GM23248 (cell line): ENCODE results near the gene CERS2. TPM values are rescaled to one million over a fixed set of nuclear protein-coding genes. Genes with fewer than 3 reads are reported as not detected.

ENCODE experiments used
- DNase-seq: peaks from one replicate; pipeline ENCODE4 v3.0.0-alpha.2; 2015
- H2AFZ ChIP-seq: fragments of 200-600 bp; sonication (generic); 2 replicates; pipeline ENCODE4 v1.6.1; 2016; ENCODE audit warnings: antibody characterized with exemption
- H3F3A ChIP-seq: fragments of 200-600 bp; sonication (generic); 2 replicates; pipeline ENCODE4 v1.6.1; 2016; ENCODE audit warnings: mild to moderate bottlenecking, antibody characterized with exemption, mixed run types; ENCODE audit not compliant: insufficient read depth
- H3K27ac ChIP-seq: fragments of 200-600 bp; sonication (generic); 2 replicates; pipeline ENCODE4 v1.5.1; 2016; ENCODE audit warnings: mild to moderate bottlenecking
- H3K27me3 ChIP-seq: fragments of 200-600 bp; sonication (generic); replicated peaks from 2 replicates; pipeline ENCODE4 v1.6.1; 2016; ENCODE audit warnings: mild to moderate bottlenecking; ENCODE audit not compliant: insufficient read depth
- H3K36me3 ChIP-seq: fragments of 200-600 bp; sonication (generic); 2 replicates; pipeline ENCODE4 v1.6.1; 2016; ENCODE audit warnings: low read depth, mild to moderate bottlenecking
- H3K4me1 ChIP-seq: fragments of 200-600 bp; sonication (generic); 2 replicates; pipeline ENCODE4 v1.6.1; 2016; ENCODE audit warnings: mild to moderate bottlenecking; ENCODE audit not compliant: insufficient read depth
- H3K4me2 ChIP-seq: fragments of 200-600 bp; sonication (generic); one replicate; pipeline ENCODE4 v1.6.1; 2016; ENCODE audit warnings: mild to moderate bottlenecking; ENCODE audit not compliant: unreplicated experiment
- H3K4me3 ChIP-seq: fragments of 200-600 bp; sonication (generic); 2 replicates; pipeline ENCODE4 v1.5.1; 2016; ENCODE audit warnings: mild to moderate bottlenecking
- H3K79me2 ChIP-seq: fragments of 200-600 bp; sonication (generic); 2 replicates; pipeline ENCODE4 v1.6.1; 2016; ENCODE audit warnings: mild to moderate bottlenecking; ENCODE audit not compliant: insufficient read depth
- H3K9ac ChIP-seq: fragments of 200-600 bp; sonication (generic); 2 replicates; pipeline ENCODE4 v1.6.1; 2016; ENCODE audit warnings: mild to moderate bottlenecking
- H3K9me2 ChIP-seq: fragments of 200-600 bp; sonication (generic); 2 replicates; pipeline ENCODE4 v1.6.1; 2016; ENCODE audit warnings: mixed run types, mild to moderate bottlenecking, moderate library complexity; ENCODE audit not compliant: insufficient read depth
- H3K9me3 ChIP-seq: fragments of 200-600 bp; sonication (generic); one replicate; pipeline ENCODE4 v1.6.1; 2017; ENCODE audit warnings: low read depth
- H4K20me1 ChIP-seq: fragments of 200-600 bp; sonication (generic); 2 replicates; pipeline ENCODE4 v1.6.0; 2016; ENCODE audit not compliant: insufficient read depth
- EZH2 ChIP-seq: fragments of 200-600 bp; sonication (generic); IDR thresholded peaks from 2 replicates; pipeline ENCODE4 v1.6.1; 2018; ENCODE audit warnings: antibody characterized with exemption, mild to moderate bottlenecking; ENCODE audit not compliant: insufficient read depth, poor library complexity, severe bottlenecking
- EZH2phosphoT487 ChIP-seq: fragments of 200-600 bp; sonication (generic); IDR thresholded peaks from 2 replicates; pipeline ENCODE4 v1.6.1; 2018; ENCODE audit warnings: antibody characterized with exemption, moderate library complexity, mild to moderate bottlenecking, low read depth; ENCODE audit not compliant: insufficient read depth
- WGBS, 2 experiments: methylation state at CpG; one replicate each; pipeline ENCODE4 v1.1.6; 2015 to 2017; ENCODE audit warnings: low lambda C conversion rate in 2 of 2, low coverage in 1 of 2; ENCODE audit errors: missing lambda C conversion rate in 2 of 2; 5-methylcytosine and 5-hydroxymethylcytosine counted together
- in situ Hi-C: fragments of 300-500 bp; cut with MboI; formaldehyde crosslinking; loops from 2 replicates; pipeline ENCODE4 v1.15.0; 2020
- polyA plus RNA-seq: library from polyadenylated mRNA; unstranded; fragments of >200 nt; fragmentation: Nextera tagmentation; extraction: Ambion mirVana; gene quantifications from 2 replicates; pipeline ENCODE4 v1.2.1, GENCODE V29; 2016
- total RNA-seq: library from RNA; depleted of rRNA; stranded (reverse); fragments of >200 nt; shearing (Covaris generic); gene quantifications from 2 replicates; pipeline ENCODE4 v1.2.3, GENCODE V29; 2014

The CERS2 gene
- total and polyA plus RNA-seq, 2 experiments from 2014 or later = 148 to 202 TPM

- H3K79me2 ChIP-seq = peaks cover 52% of the 10 kb centered on the region
- no peaks in the 10 kb centered on the region for H3K36me3 ChIP-seq
- H3K27ac ChIP-seq = peak within 1 kb of the TSS; percentile 94
- peaks cover 39% of the 10 kb centered on the region for H3K4me1 ChIP-seq
- peak within 1 kb of the TSS; percentile 89 for H3K4me3 ChIP-seq
- WGBS, 2 experiments = 2% methylated on average over 68 to 69 of the region's 69 CpGs
- H3K27me3 ChIP-seq = no peaks in the 10 kb centered on the region
- in situ Hi-C loops = no loop called here
- H3K9ac ChIP-seq = peak within 1 kb of the TSS; percentile 93
- H2AFZ ChIP-seq = peak within 1 kb of the TSS; percentile 96
- DNase-seq = peak; percentile 99
- no peak for TF ChIP-seq EZH2
- TF ChIP-seq EZH2phosphoT487 = no peak
- H3K9me2 ChIP-seq = no peaks in the 10 kb centered on the region
- no peaks in the 10 kb centered on the region for H4K20me1 ChIP-seq
- H3F3A ChIP-seq = peaks cover 30% of the 10 kb centered on the region
- no peaks in the 10 kb centered on the region for H3K9me3 ChIP-seq
- peak within 1 kb of the TSS; percentile 92 for H3K4me2 ChIP-seq
Measured at GRCh38 chr1:151008244-151009205, 33.9 kb upstream of the CERS2 start, which contains the start of gene PRUNE1. TSS of gene PRUNE1 (plus strand) at chr1:151008449. CDS start at chr1:151008633, 184 bp downstream.

- H3F3A ChIP-seq = peaks cover 30% of the 10 kb centered on the region
- peak overlapping the region; percentile 89 for H3K4me3 ChIP-seq
- no peaks in the 10 kb centered on the region for H3K27me3 ChIP-seq
- no peaks in the 10 kb centered on the region for H3K9me3 ChIP-seq
- H3K79me2 ChIP-seq = peaks cover 50% of the 10 kb centered on the region
- H3K4me2 ChIP-seq = peak overlapping the region; percentile 71
- peak overlapping the region; percentile 71 for H2AFZ ChIP-seq
- in situ Hi-C loops = no loop called here
- TF ChIP-seq EZH2 (no peak), EZH2phosphoT487 (peak; percentile 81; the same call in 1 of the 2 replicates)
- peak overlapping the region; percentile 94 for H3K27ac ChIP-seq
- WGBS, 2 experiments = 4 to 5% methylated on average over 4 of the region's 4 CpGs
- no peak for DNase-seq
- no peaks in the 10 kb centered on the region for H3K36me3 ChIP-seq
- H3K9me2 ChIP-seq = no peaks in the 10 kb centered on the region
- H4K20me1 ChIP-seq = no peaks in the 10 kb centered on the region
- H3K9ac ChIP-seq = peak overlapping the region; percentile 93
- H3K4me1 ChIP-seq = peaks cover 39% of the 10 kb centered on the region
Measured at GRCh38 chr1:151007853-151008243, 33.2 kb upstream of the CERS2 start.

- in situ Hi-C loops = no loop called here
- H4K20me1 ChIP-seq = no peaks in the 10 kb centered on the region
- H3K4me3 ChIP-seq = peak within 1 kb of the TSS; percentile 89
- peaks cover 39% of the 10 kb centered on the region for H3K4me1 ChIP-seq
- 1 to 2% methylated on average over 16 to 18 of the region's 18 CpGs for WGBS, 2 experiments
- peak within 1 kb of the TSS; percentile 82 for H3K4me2 ChIP-seq
- H3K9ac ChIP-seq = peak within 1 kb of the TSS; percentile 93
- H3F3A ChIP-seq = peaks cover 30% of the 10 kb centered on the region
- no peaks in the 10 kb centered on the region for H3K36me3 ChIP-seq
- peaks cover 44% of the 10 kb centered on the region for H3K79me2 ChIP-seq
- DNase-seq = peak; percentile 93
- H2AFZ ChIP-seq = peak within 1 kb of the TSS; percentile 84
- no peaks in the 10 kb centered on the region for H3K9me2 ChIP-seq
- H3K27ac ChIP-seq = peak within 1 kb of the TSS; percentile 94
- TF ChIP-seq EZH2phosphoT487 = no peak
- TF ChIP-seq EZH2 = no peak
- H3K9me3 ChIP-seq = no peaks in the 10 kb centered on the region
- H3K27me3 ChIP-seq = no peaks in the 10 kb centered on the region
Measured at GRCh38 chr1:151006327-151007052, 31.9 kb upstream of the CERS2 start, which contains the start of gene MINDY1. TSS of gene MINDY1 (minus strand) at chr1:151006902. CDS start at chr1:151002617, 4,285 bp downstream.

- Histone ChIP-seq H3K27me3 (no peaks in the 10 kb centered on the region), H3K9ac (peak overlapping the region; percentile 82), H3K4me2 (peak overlapping the region; percentile 82), H3K4me1 (peaks cover 32% of the 10 kb centered on the region), H3F3A (peaks cover 23% of the 10 kb centered on the region), H3K9me2 (no peaks in the 10 kb centered on the region), H3K27ac (peak overlapping the region; percentile 94), H3K36me3 (no peaks in the 10 kb centered on the region), H3K4me3 (peak overlapping the region; percentile 69), H3K79me2 (peaks cover 37% of the 10 kb centered on the region), H4K20me1 (no peaks in the 10 kb centered on the region), H3K9me3 (no peaks in the 10 kb centered on the region), H2AFZ (peak overlapping the region; percentile 84)
- 5 to 15% methylated on average over 4 of the region's 4 CpGs for WGBS, 2 experiments
- in situ Hi-C loops = no loop called here
- DNase-seq = peak; percentile 25
- TF ChIP-seq EZH2 (no peak), EZH2phosphoT487 (no peak)
Measured at GRCh38 chr1:151005729-151006319, 31.2 kb upstream of the CERS2 start.
